ENCODE results near the gene DYSF.

Gene DYSF

GRCh38 chr2:71672826-71673795 is 219.8 kb downstream of the DYSF start:
- DNase-seq (ENCODE audit: low read depth in 2 of 2) = no peak

GRCh38 chr2:71674158-71674851 is 220.9 kb downstream of the DYSF start:
- no peak for DNase-seq (ENCODE audit: low read depth in 2 of 2)

- no peak for DNase-seq (ENCODE audit: low read depth in 2 of 2)
Measured at GRCh38 chr2:71675296-71675695, 221.9 kb downstream of the DYSF start.

GRCh38 chr2:71678874-71679273 is 225.5 kb downstream of the DYSF start:
- no peak for DNase-seq (ENCODE audit: low read depth in 2 of 2)

DNA sequence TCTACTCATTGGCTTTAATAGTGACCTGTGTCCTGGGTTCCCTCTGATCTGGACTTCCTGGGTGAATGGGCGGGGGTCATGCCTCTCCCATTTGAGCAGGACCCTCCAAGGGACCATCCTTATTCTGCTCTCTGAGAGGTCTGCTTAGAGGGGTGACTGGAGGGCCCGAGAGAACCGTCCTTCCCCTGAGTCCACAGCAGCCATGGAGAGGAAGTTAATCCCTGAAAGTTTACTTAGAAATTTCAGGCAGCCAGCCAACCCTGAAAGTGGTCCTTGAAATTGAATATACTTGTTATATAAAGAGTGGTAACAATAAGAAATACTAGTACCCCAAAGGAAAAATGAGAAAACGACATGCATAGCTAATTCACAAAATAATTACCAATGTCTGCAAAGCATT is 226.1 kb downstream of the DYSF start:
- no peak for DNase-seq (ENCODE audit: low read depth in 2 of 2)

DNA sequence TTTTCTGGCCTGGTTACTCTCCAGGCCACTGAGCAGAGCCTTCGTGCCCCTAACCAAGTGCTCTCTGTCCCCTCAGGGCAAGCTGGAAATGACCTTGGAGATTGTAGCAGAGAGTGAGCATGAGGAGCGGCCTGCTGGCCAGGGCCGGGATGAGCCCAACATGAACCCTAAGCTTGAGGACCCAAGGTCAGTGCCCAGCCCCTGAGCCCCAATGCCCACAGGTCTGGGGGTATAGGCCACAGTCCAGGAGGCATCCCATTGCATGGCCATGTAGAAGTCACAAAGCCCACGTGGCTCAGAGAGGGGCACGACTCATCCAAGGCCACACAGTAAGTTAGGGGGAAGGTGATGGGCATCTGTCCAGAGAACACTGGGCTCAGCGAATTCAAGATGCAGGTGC is 227.6 kb downstream of the DYSF start:
- no peak for DNase-seq (ENCODE audit: low read depth in 2 of 2)

GRCh38 chr2:71681626-71682025 is 228.3 kb downstream of the DYSF start:
- DNase-seq (ENCODE audit: low read depth in 2 of 2) = no peak

- DNase-seq (ENCODE audit: low read depth in 2 of 2) = no peak
Measured at GRCh38 chr2:71682341-71682740, 229.0 kb downstream of the DYSF start.

GRCh38 chr2:71683070-71683469 is 229.7 kb downstream of the DYSF start:
- DNase-seq (ENCODE audit: low read depth in 2 of 2) = no peak

DNA sequence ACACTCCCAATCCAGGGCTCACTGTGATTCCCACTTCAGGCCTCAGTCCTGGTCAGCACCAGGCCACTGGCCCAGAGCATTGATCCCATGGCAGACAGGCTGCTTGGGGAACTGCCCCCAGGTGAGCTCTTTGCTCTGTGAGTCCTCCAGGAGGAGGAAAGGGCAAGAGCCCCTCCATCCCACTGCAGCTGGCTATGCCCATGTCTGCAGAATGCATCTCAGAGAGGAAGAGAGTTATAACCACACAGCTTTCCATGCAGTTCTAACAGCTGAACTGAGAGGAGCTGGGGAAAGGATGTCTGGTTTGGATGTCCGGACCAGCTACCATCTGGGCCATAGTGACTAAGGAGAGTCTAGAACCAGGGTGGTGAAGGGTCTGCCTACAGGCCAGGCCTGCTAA is 230.3 kb downstream of the DYSF start:
- DNase-seq (ENCODE audit: low read depth in 2 of 2) = no peak

- DNase-seq (ENCODE audit: low read depth in 2 of 2) = no peak
Measured at GRCh38 chr2:71684226-71685072, 231.1 kb downstream of the DYSF start.

DNA sequence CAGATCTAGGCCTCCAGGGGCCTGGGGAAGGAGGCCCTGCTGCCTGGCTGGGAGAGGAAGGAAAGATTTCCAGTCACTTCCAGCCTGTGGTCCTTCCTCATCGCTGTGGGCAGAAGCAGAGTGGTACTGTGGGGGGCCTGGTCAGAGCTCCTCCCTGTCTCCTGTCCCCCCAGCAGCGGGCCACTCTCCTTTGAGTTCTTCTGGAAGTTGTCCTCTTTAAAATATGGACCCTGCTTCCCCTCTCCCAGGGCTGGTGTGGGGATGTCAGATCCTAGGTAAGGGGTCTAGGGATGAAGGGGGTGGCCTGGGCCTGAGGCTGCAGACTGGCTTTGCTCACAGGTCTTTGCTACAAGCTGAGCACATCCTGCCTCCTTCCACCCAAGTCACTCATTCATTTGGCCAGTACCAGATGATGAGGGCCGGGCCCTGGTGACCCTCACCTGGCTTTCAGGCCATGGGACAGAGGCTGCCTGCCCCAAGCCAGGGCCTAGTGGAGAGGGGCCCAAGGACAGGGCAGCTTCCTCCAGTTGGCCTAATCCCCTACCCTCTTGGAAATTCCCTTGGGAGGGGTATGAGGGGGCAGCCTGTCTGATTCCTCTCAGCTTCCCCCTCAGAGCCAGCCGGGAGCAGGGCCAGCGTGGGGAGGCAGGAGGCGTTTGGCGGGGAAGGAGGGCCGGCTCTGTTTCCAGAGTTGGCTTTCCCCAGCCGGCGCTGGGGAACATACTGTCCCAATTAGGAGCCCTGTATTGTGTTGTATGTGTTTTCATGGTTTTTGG is 231.9 kb downstream of the DYSF start:
- no peak for DNase-seq (ENCODE audit: low read depth in 2 of 2)

- no peak for DNase-seq (ENCODE audit: low read depth in 2 of 2)
Measured at GRCh38 chr2:71685941-71686611, 232.7 kb downstream of the DYSF start.

- DNase-seq (ENCODE audit: low read depth in 2 of 2) = no peak
Measured at GRCh38 chr2:71686781-71687180, 233.4 kb downstream of the DYSF start.

DNA sequence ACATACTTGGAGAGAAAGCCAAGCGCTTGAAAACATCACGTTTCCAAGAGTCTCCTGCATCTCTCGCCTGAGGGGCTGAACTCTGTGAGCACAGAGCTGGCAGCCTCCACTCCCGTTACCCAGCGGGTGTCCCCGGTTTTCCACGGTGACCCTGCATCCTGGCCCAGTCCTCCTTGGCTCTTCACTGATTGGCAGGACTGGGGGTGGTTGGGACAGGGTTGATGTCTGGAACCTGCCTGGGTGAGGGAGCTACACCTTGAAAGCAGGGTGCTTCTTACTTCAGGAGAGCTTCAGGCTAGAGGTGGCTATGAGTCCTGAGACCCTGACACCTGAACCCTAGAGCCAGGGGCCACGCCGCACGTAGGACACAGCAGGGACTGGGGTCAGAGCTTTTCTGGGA is 234.1 kb downstream of the DYSF start:
- DNase-seq (ENCODE audit: low read depth in 2 of 2) = no peak

GRCh38 chr2:71688530-71688929 is 235.2 kb downstream of the DYSF start:
- DNase-seq (ENCODE audit: low read depth in 2 of 2) = no peak

- no peak for DNase-seq (ENCODE audit: low read depth in 2 of 2)
Measured at GRCh38 chr2:71689393-71689792, 236.0 kb downstream of the DYSF start.

DNA sequence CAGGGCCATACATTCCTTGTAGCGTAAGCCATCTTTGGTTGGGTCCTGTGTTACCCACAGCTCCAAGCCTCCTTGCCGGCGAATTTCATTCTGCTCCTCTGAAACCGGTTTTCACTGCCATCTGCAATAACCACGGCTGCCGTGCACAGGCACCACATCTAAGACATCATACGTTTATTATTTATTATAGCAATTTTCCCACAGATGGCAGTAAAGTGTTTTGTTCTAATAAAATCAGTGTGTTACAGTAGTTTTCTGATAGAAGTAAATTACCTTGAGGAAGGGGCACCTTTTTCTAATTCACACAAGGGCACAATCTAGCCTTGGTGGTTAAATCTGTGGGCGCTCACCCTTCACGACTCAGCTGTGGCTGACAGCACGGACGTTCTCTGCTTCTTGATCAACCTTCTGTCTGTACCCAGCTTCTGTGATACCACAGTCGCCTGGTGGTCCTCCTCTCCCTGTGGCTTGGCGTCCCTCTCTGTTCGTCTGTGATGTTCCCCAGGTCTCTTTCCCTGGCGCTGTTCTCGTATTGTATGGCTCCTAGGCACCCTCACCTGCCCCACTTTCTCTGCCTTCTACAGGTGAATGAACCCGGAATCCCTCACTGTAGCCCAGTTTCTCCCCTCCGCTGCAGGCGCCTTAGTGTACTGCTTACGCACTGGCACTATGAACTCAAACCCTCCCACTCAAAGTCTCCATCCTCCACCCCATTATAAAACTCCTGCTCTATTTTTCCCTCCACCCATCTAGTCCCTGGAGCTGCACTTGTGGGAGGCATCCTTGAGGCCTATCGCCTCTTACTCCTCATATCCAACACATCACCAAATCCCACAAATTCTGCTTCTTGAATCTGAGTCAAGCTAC is 236.8 kb downstream of the DYSF start:
- DNase-seq (ENCODE audit: low read depth in 2 of 2) = no peak

- no peak for DNase-seq (ENCODE audit: low read depth in 2 of 2)
Measured at GRCh38 chr2:71690876-71691475, 237.6 kb downstream of the DYSF start.
